Activated B cell treated with CpG ODN at 0.5 μM for 24 hours (primary cell): Measurements from ENCODE around the gene TM9SF4. TPM values are rescaled to one million over a fixed set of nuclear protein-coding genes. Genes with fewer than 3 reads are reported as not detected.

Experiments used
- ATAC-seq: fragments of 200-7000 bp; cut with Tn5 transposase; one replicate; pipeline ENCODE4 v1.10.0; 2021; ENCODE audit warnings: low read depth, mild to moderate bottlenecking, moderate library complexity
- CTCF ChIA-PET: fragments of 350-600 bp; sonication (Branson Sonifier 250); formaldehyde crosslinking; loops from one replicate; lab custom pipeline; 2021; ENCODE audit warnings: antibody characterized with exemption; lab: Charles Lee
- POLR2A ChIA-PET: fragments of 350-600 bp; sonication (Branson Sonifier 250); formaldehyde crosslinking; loops from one replicate; lab custom pipeline; 2021; ENCODE audit warnings: antibody characterized with exemption; lab: Charles Lee
- DNase-seq: peaks from one replicate; pipeline ENCODE4 v3.0.0; 2022
- H3K27ac Mint-ChIP-seq: one replicate; pipeline ENCODE4 v1.8.0; 2020; ENCODE audit warnings: mixed read lengths
- H3K27me3 Mint-ChIP-seq: one replicate; pipeline ENCODE4 v1.8.0; 2021; ENCODE audit warnings: mixed read lengths
- H3K36me3 Mint-ChIP-seq: one replicate; pipeline ENCODE4 v1.8.0; 2021; ENCODE audit warnings: low read depth, mixed read lengths
- H3K4me1 Mint-ChIP-seq: one replicate; pipeline ENCODE4 v1.8.0; 2021; ENCODE audit warnings: mixed read lengths
- H3K4me3 Mint-ChIP-seq: one replicate; pipeline ENCODE4 v1.8.0; 2020; ENCODE audit warnings: mild to moderate bottlenecking, mixed read lengths
- H3K9me3 Mint-ChIP-seq: one replicate; pipeline ENCODE4 v1.8.0; 2020; ENCODE audit warnings: mixed read lengths
- intact Hi-C: fragments of 100-400 bp; cut with micrococcal nuclease; formaldehyde crosslinking; loops from one replicate; pipeline ENCODE4 v1.15.1; 2024
- total RNA-seq: library from RNA; stranded (reverse); gene quantifications from 2 replicates; pipeline ENCODE4 v1.2.3, GENCODE V29; 2022
- TF ChIP-seq, protein P1 (sequence below): fragments of 200-600 bp; IDR thresholded peaks from one replicate; pipeline ENCODE4 v1.8.0; 2022; ENCODE audit warnings: antibody characterized with exemption, mild to moderate bottlenecking

Gene TM9SF4
- total RNA-seq, 1 donor from 2014 or later: 48.1 TPM

DNA sequence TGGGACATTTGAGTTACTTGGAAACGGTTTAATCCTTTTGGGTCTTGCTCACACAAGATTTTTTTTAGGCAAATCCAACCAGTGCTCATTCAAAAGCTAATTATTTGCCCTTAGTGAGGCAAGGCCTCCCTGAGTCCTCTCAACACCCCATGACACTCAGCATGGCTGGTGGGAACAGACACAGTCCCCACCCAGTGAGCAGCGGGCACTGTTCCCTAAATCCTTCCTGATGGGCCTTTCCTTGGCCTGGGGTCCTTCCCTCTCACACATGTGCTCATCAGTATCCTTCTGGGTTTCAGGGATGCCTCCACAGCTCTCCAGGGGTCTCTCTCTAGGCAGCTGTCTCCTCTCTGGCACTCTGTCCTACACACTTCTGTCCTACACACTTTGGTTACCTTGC, 70.0 kb downstream of the TM9SF4 start:
- no peak overlapping the region for H3K27ac Mint-ChIP-seq
- no peaks in the 10 kb centered on the region for H3K36me3 Mint-ChIP-seq
- ChIA-PET CTCF (no interaction called here), POLR2A (no interaction called here)
- DNase-seq: no peak
- intact Hi-C loops: no loop called here
- H3K4me3 Mint-ChIP-seq: no peak overlapping the region
- H3K4me1 Mint-ChIP-seq: no peaks in the 10 kb centered on the region
- no peak for ATAC-seq
- TF ChIP-seq, protein P1, sequence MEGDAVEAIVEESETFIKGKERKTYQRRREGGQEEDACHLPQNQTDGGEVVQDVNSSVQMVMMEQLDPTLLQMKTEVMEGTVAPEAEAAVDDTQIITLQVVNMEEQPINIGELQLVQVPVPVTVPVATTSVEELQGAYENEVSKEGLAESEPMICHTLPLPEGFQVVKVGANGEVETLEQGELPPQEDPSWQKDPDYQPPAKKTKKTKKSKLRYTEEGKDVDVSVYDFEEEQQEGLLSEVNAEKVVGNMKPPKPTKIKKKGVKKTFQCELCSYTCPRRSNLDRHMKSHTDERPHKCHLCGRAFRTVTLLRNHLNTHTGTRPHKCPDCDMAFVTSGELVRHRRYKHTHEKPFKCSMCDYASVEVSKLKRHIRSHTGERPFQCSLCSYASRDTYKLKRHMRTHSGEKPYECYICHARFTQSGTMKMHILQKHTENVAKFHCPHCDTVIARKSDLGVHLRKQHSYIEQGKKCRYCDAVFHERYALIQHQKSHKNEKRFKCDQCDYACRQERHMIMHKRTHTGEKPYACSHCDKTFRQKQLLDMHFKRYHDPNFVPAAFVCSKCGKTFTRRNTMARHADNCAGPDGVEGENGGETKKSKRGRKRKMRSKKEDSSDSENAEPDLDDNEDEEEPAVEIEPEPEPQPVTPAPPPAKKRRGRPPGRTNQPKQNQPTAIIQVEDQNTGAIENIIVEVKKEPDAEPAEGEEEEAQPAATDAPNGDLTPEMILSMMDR: no peak
- H3K27me3 Mint-ChIP-seq: no peaks in the 10 kb centered on the region
- no peaks in the 10 kb centered on the region for H3K9me3 Mint-ChIP-seq

DNA sequence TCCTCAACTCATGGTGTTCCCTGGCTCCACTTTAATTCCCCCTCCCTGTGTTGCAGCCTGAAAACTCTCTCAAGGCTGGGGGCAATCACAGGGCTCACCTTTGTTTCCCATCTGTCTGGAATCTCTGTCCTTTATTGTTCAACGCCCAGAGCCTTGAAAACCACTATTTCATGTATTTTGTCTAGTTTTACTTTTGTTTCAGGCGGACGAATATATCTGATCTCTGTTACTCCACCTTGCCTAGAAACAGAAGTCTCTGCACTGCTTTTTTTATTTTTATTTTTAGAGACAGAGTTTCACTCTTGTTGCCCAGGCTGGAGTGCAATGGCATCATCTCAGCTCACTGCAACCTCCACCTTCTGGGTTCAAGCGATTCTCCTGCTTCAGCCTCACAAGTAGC, 70.4 kb downstream of the TM9SF4 start:
- ATAC-seq: no peak
- CTCF ChIA-PET: no interaction called here

DNA sequence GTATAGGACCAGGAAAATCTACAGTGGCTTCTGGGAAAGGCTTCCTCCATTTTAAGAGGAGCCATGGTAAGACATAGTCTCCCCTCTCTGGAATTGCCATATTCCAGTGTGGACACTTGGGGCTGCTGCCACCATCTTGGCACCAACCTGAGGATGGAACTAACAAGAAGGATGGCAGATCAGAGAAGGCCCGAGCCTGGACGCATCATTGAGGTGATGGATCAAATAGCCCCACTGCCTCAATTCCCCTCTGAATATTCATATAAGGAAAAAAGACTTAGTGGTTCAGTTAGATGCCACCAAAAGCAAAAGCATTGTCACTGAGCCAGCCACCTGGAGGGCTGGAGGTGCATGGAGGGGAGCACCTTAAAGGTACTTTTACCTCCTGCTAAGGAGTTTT, 72.1 kb downstream of the TM9SF4 start:
- ATAC-seq (no peak), DNase-seq (no peak)
- TF ChIP-seq, protein P1: no peak
- ChIA-PET POLR2A (interaction anchor here (0.5 kb wide), 1 partner anchor 109 kb away, joined by 7 read pairs; no protein-coding TSS in a partner anchor), CTCF (no interaction called here)
- Mint-ChIP-seq H3K27ac (no peak overlapping the region), H3K4me1 (no peaks in the 10 kb centered on the region), H3K27me3 (no peaks in the 10 kb centered on the region), H3K4me3 (no peak overlapping the region), H3K36me3 (no peaks in the 10 kb centered on the region), H3K9me3 (no peaks in the 10 kb centered on the region)
- intact Hi-C loops: no loop called here

More for the DNA sequence above, 70.4 kb downstream of the TM9SF4 start:
- POLR2A ChIA-PET: no interaction called here
- no peak for DNase-seq
- Mint-ChIP-seq H3K9me3 (no peaks in the 10 kb centered on the region), H3K27me3 (no peaks in the 10 kb centered on the region), H3K27ac (no peak overlapping the region), H3K4me1 (no peaks in the 10 kb centered on the region), H3K4me3 (no peak overlapping the region), H3K36me3 (no peaks in the 10 kb centered on the region)
- TF ChIP-seq, protein P1: no peak
- intact Hi-C loops: no loop called here

DNA sequence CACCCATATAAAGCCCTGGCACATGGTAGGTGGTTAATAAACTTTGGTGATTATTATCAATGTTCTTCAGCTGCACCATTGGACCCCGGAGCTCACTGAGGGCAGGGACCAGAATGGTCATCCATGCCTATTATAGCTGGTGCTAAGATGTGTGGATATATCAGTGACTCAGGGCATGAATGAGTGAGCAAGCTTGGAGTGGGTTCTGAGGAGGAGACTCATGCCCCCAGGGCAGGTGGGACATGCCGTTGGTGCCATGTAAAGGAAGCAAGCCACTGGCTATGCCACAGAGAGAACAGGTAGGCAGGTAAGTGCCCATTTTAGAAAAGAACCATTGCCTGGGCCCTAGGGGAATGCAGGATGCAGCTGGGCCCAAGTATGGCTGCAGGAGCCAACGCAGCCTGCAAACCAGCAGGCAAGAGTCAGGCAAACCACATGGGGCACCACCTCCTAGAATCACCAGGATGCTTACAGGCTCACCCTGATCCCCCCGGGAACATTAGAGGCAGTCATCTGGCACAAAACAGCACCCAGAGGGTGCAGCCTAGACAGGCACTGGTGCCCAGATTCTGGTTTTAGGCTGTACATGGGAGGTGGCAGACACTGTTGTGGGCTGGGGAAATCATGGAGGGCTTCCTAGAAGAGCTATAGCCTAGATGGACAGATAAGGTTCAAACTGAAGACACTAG, 74.6 kb downstream of the TM9SF4 start:
- no peak for ATAC-seq
- no peak overlapping the region for H3K4me3 Mint-ChIP-seq
- H3K36me3 Mint-ChIP-seq: no peaks in the 10 kb centered on the region
- TF ChIP-seq, protein P1: no peak
- ChIA-PET POLR2A (no interaction called here), CTCF (no interaction called here)
- intact Hi-C loops: no loop called here
- H3K27ac Mint-ChIP-seq: no peak overlapping the region
- no peaks in the 10 kb centered on the region for H3K9me3 Mint-ChIP-seq
- peaks cover 3% of the 10 kb centered on the region for H3K4me1 Mint-ChIP-seq
- peaks cover 4% of the 10 kb centered on the region for H3K27me3 Mint-ChIP-seq
- no peak for DNase-seq

- no peak for DNase-seq
- intact Hi-C loops: no loop called here
- Mint-ChIP-seq H3K36me3 (no peaks in the 10 kb centered on the region), H3K4me3 (no peak overlapping the region), H3K27me3 (peaks cover 4% of the 10 kb centered on the region), H3K27ac (no peak overlapping the region), H3K9me3 (no peaks in the 10 kb centered on the region), H3K4me1 (peaks cover 9% of the 10 kb centered on the region)
- POLR2A ChIA-PET: no interaction called here
- TF ChIP-seq, protein P1: no peak
- no peak for ATAC-seq
- CTCF ChIA-PET: no interaction called here
Observed at GRCh38 chr20:32184961-32185603, 75.6 kb downstream of the TM9SF4 start.
